ENCODE data around the gene SIAH3. TPM values are rescaled to one million over a fixed set of nuclear protein-coding genes. Genes with fewer than 3 reads are reported as not detected.

SIAH3 gene
- total and polyA plus RNA-seq, 4 donors: 3.5 to 15.1 (median 12.4) TPM

GRCh38 chr13:45732916-45733315 lies 118.6 kb downstream of the SIAH3 start:
- Histone ChIP-seq H3K4me1 (ENCODE audit: control insufficient read depth, insufficient read depth, low read length) (no peaks in the 10 kb centered on the region), H3K9me3 (ENCODE audit: control insufficient read depth, insufficient read depth, low read length) (no peaks in the 10 kb centered on the region), H3K27ac (ENCODE audit: low read depth, low read length) (no peak overlapping the region), H3K27me3 (ENCODE audit: control insufficient read depth, insufficient read depth, low read length) (no peaks in the 10 kb centered on the region), H3K4me3 (ENCODE audit: low read depth, low read length) (no peak overlapping the region), H3K36me3 (ENCODE audit: control insufficient read depth, insufficient read depth, low read length) (no peaks in the 10 kb centered on the region)
- WGBS (ENCODE audit: insufficient coverage): 90% methylated on average over 2 of the region's 5 CpGs
- peak in 2 of 6 donors; percentile 86 to 90 for DNase-seq (ENCODE audit: low read depth in 4 of 6, low spot score in 6 of 6)

- Histone ChIP-seq H3K4me1 (ENCODE audit: control insufficient read depth, insufficient read depth, low read length) (no peaks in the 10 kb centered on the region), H3K27me3 (ENCODE audit: control insufficient read depth, insufficient read depth, low read length) (no peaks in the 10 kb centered on the region), H3K9me3 (ENCODE audit: control insufficient read depth, insufficient read depth, low read length) (no peaks in the 10 kb centered on the region), H3K36me3 (ENCODE audit: control insufficient read depth, insufficient read depth, low read length) (no peaks in the 10 kb centered on the region), H3K27ac (ENCODE audit: low read depth, low read length) (no peak overlapping the region), H3K4me3 (ENCODE audit: low read depth, low read length) (no peak overlapping the region)
- no peak for DNase-seq (ENCODE audit: low read depth in 4 of 6, low spot score in 6 of 6)
- no CpG with 5 or more reads among the region's 3 CpGs for WGBS (ENCODE audit: insufficient coverage)
Measured at GRCh38 chr13:45731455-45731854, 120.1 kb downstream of the SIAH3 start.

- peak in 1 of 6 donors; percentile 28 for DNase-seq (ENCODE audit: low read depth in 4 of 6, low spot score in 6 of 6)
- no peaks in the 10 kb centered on the region for H3K27me3 ChIP-seq (ENCODE audit: control insufficient read depth, insufficient read depth, low read length)
- H3K9me3 ChIP-seq (ENCODE audit: control insufficient read depth, insufficient read depth, low read length): no peaks in the 10 kb centered on the region
- no peaks in the 10 kb centered on the region for H3K4me1 ChIP-seq (ENCODE audit: control insufficient read depth, insufficient read depth, low read length)
- no peak overlapping the region for H3K27ac ChIP-seq (ENCODE audit: low read depth, low read length)
- H3K4me3 ChIP-seq (ENCODE audit: low read depth, low read length): no peak overlapping the region
- WGBS (ENCODE audit: insufficient coverage): 50% methylated on average over 6 of the region's 6 CpGs
- no peaks in the 10 kb centered on the region for H3K36me3 ChIP-seq (ENCODE audit: control insufficient read depth, insufficient read depth, low read length)
Measured at GRCh38 chr13:45728759-45729158, 122.8 kb downstream of the SIAH3 start.

Small RNA genes lying within 50 kb of the gene (small RNA-seq; reads per million reads assigned to genes)
- not detected for gene RF00017 (ENCODE audit: low replicate concordance)

Other genes with a start within 250 kb of the SIAH3 start
- under 1 TPM in 1 of 2 donors, not detected in 1; 0.39 TPM for gene ERICH6B, start 236.0 kb downstream of the SIAH3 start, total RNA-seq
- 1 to 10 TPM; 2.8 to 4.7 TPM for gene ERICH6B, start 236.0 kb downstream of the SIAH3 start, polyA plus RNA-seq (ENCODE audit: insufficient read length in 2 of 2)
- not detected for gene CBY2, start 149.4 kb downstream of the SIAH3 start, total RNA-seq
- gene CBY2, start 149.4 kb downstream of the SIAH3 start, polyA plus RNA-seq (ENCODE audit: insufficient read length in 2 of 2): not detected
- 10 to 100 TPM; 33.5 to 34.3 TPM for gene ZC3H13, start 201.0 kb upstream of the SIAH3 start, total RNA-seq
- gene ZC3H13, start 201.0 kb upstream of the SIAH3 start, polyA plus RNA-seq (ENCODE audit: insufficient read length in 2 of 2): 10 to 100 TPM; 39.1 to 50.5 TPM

All from spinal cord (tissue), 10 donors.